SK-N-SH (cell line): ENCODE results near the gene TBPL1. TPM values are rescaled to one million over a fixed set of nuclear protein-coding genes. Genes with fewer than 3 reads are reported as not detected.

Experiments used
- CTCF ChIA-PET: fragments of 300-600, 350-600 bp; formaldehyde crosslinking; extraction: SDS; loops from one replicate; lab custom pipeline; 2021; lab: Yijun Ruan, JAX
- POLR2A ChIA-PET: fragments of 350-600 bp; sonication (Branson Sonifier 250); formaldehyde crosslinking; extraction: SDS; loops from one replicate; lab custom pipeline; 2020; ENCODE audit warnings: antibody characterized with exemption, inconsistent platforms; lab: Yijun Ruan, JAX
- DNase-seq: peaks from one replicate; pipeline ENCODE4 v3.0.0; 2012
- H2AFZ ChIP-seq: fragments of 200-600 bp; sonication (generic); 2 replicates; pipeline ENCODE4 v1.8.1; 2016; ENCODE audit warnings: antibody characterized with exemption, mild to moderate bottlenecking, low read depth
- H3F3A ChIP-seq: fragments of 200-600 bp; sonication (generic); replicated peaks from 2 replicates; pipeline ENCODE3; 2016; ENCODE audit warnings: antibody characterized with exemption, mild to moderate bottlenecking; ENCODE audit not compliant: insufficient read depth
- H3K27ac ChIP-seq, 2 experiments: fragments of 200-500 bp in 1 of 2; fragments of 200-600 bp in 1 of 2; sonication (Bioruptor generic) in 1 of 2; sonication (generic), shearing (Covaris generic) in 1 of 2; 2 replicates each; pipeline versions ENCODE4 v1.5.1 to v1.6.1; 2014 to 2016; ENCODE audit warnings: low read depth in 2 of 2, inconsistent platforms in 1 of 2, low read length in 1 of 2, mild to moderate bottlenecking in 1 of 2, mixed read lengths in 1 of 2
- H3K27me3 ChIP-seq: fragments of 200-600 bp; sonication (generic), shearing (Covaris generic); 2 replicates; pipeline ENCODE4 v1.6.1; 2016; ENCODE audit warnings: mixed run types; ENCODE audit not compliant: insufficient read depth
- H3K36me3 ChIP-seq, 2 experiments: fragments of 200-500 bp in 1 of 2; fragments of 200-600 bp in 1 of 2; sonication (Bioruptor generic) in 1 of 2; sonication (generic) in 1 of 2; replicated peaks in 1 of 2; 2 replicates each; pipeline versions ENCODE3 to v1.5.1; 2014 to 2016; ENCODE audit warnings: low read length in 1 of 2, mild to moderate bottlenecking in 1 of 2; ENCODE audit not compliant: insufficient read depth in 2 of 2, control insufficient read depth in 1 of 2
- H3K4me1 ChIP-seq, 2 experiments: fragments of 200-500 bp in 1 of 2; fragments of 200-600 bp in 1 of 2; sonication (Bioruptor generic) in 1 of 2; sonication (generic), shearing (Covaris generic) in 1 of 2; 2 replicates each; pipeline versions ENCODE4 v1.5.1 to v1.6.1; 2014 to 2016; ENCODE audit warnings: low read depth in 1 of 2, low read length in 1 of 2, mixed run types in 1 of 2; ENCODE audit not compliant: insufficient read depth in 2 of 2, control insufficient read depth in 1 of 2
- H3K4me2 ChIP-seq: fragments of 200-600 bp; sonication (generic), shearing (Covaris generic); 2 replicates; pipeline ENCODE4 v1.6.1; 2017; ENCODE audit warnings: mixed run types
- H3K4me3 ChIP-seq, 2 experiments: fragments of 200-500 bp in 1 of 2; fragments of 200-600 bp in 1 of 2; sonication (Bioruptor generic) in 1 of 2; sonication (generic), shearing (Covaris generic) in 1 of 2; 2 replicates each; pipeline versions ENCODE4 v1.5.1 to v1.8.1; 2014 to 2016; ENCODE audit warnings: low read depth in 2 of 2, inconsistent platforms in 1 of 2, low read length in 1 of 2, mild to moderate bottlenecking in 1 of 2, mixed read lengths in 1 of 2, moderate library complexity in 1 of 2
- H3K79me2 ChIP-seq: fragments of 200-600 bp; sonication (generic); 2 replicates; pipeline ENCODE4 v1.8.1; 2017; ENCODE audit warnings: mild to moderate bottlenecking; ENCODE audit not compliant: insufficient read depth
- H3K9ac ChIP-seq: fragments of 200-600 bp; sonication (generic); 2 replicates; pipeline ENCODE4 v1.6.1; 2017; ENCODE audit warnings: mixed run types
- H3K9me2 ChIP-seq: fragments of 200-600 bp; sonication (generic); 2 replicates; pipeline ENCODE4 v1.6.1; 2017; ENCODE audit warnings: mixed run types
- H3K9me3 ChIP-seq: fragments of 200-600 bp; sonication (generic); 2 replicates; pipeline ENCODE4 v1.6.1; 2017; ENCODE audit warnings: mixed run types, mild to moderate bottlenecking, moderate library complexity
- H4K20me1 ChIP-seq: fragments of 200-600 bp; sonication (generic); 2 replicates; pipeline ENCODE4 v1.6.1; 2017; ENCODE audit warnings: mild to moderate bottlenecking, mixed run types; ENCODE audit not compliant: insufficient read depth
- ELF1 ChIP-seq: IDR thresholded peaks from 2 replicates; pipeline ENCODE4 v1.4.0; 2012
- EP300 ChIP-seq, 2 experiments: IDR thresholded peaks; 2 replicates each; pipeline versions ENCODE4 v1.4.0 to v1.6.1; 2012; ENCODE audit warnings: borderline replicate concordance in 1 of 2, low read depth in 1 of 2, low read length in 1 of 2
- EZH2phosphoT487 ChIP-seq: fragments of 200-600 bp; sonication (generic); IDR thresholded peaks from 2 replicates; pipeline ENCODE4 v1.6.1; 2017; ENCODE audit warnings: low read depth, mixed run types, mild to moderate bottlenecking, antibody characterized with exemption, moderate library complexity, borderline replicate concordance
- FOSL2 ChIP-seq: IDR thresholded peaks from 2 replicates; pipeline ENCODE4 v1.4.0; 2012; ENCODE audit warnings: low read depth, mild to moderate bottlenecking, moderate library complexity, borderline replicate concordance
- FOXM1 ChIP-seq: IDR thresholded peaks from 2 replicates; pipeline ENCODE4 v1.4.0; 2012; ENCODE audit warnings: low read depth, mild to moderate bottlenecking
- MAX ChIP-seq: IDR thresholded peaks from 2 replicates; pipeline ENCODE4 v1.4.0; 2012; ENCODE audit warnings: low read depth
- MXI1 ChIP-seq: IDR thresholded peaks from 2 replicates; pipeline ENCODE4 v1.6.1; 2012; ENCODE audit warnings: mild to moderate bottlenecking, low read depth, low read length, improper control_type of control experiment
- NFIC ChIP-seq: IDR thresholded peaks from 2 replicates; pipeline ENCODE4 v1.4.0; 2012; ENCODE audit warnings: borderline replicate concordance
- PBX3 ChIP-seq: IDR thresholded peaks from 2 replicates; pipeline ENCODE4; 2012
- RAD21 ChIP-seq: IDR thresholded peaks from 2 replicates; pipeline ENCODE4 v1.6.1; 2012; ENCODE audit warnings: mild to moderate bottlenecking, low read length
- REST ChIP-seq: IDR thresholded peaks from 2 replicates; pipeline ENCODE4 v1.6.1; 2012; ENCODE audit warnings: mild to moderate bottlenecking, low read depth, low read length, moderate library complexity
- SMC3 ChIP-seq: IDR thresholded peaks from 2 replicates; pipeline ENCODE4 v1.6.1; 2012; ENCODE audit warnings: low read depth, low read length, improper control_type of control experiment
- TAF1 ChIP-seq: IDR thresholded peaks from 2 replicates; pipeline ENCODE4 v1.6.1; 2012; ENCODE audit warnings: low read depth, mild to moderate bottlenecking, low read length, moderate library complexity, borderline replicate concordance
- TCF12 ChIP-seq: IDR thresholded peaks from 2 replicates; pipeline ENCODE4 v1.4.0; 2012
- TEAD4 ChIP-seq: IDR thresholded peaks from 2 replicates; pipeline ENCODE4 v1.4.0; 2012; ENCODE audit warnings: mild to moderate bottlenecking, borderline replicate concordance; ENCODE audit not compliant: insufficient read depth
- ZBTB33 ChIP-seq: IDR thresholded peaks from 2 replicates; pipeline ENCODE4 v1.4.0; 2012; ENCODE audit warnings: low read depth, borderline replicate concordance
- WGBS: methylation state at CpG from one replicate; pipeline ENCODE4 v1.1.6; 2017; ENCODE audit warnings: low lambda C conversion rate; 5-methylcytosine and 5-hydroxymethylcytosine counted together
- polyA plus RNA-seq, 3 experiments: library from polyadenylated mRNA; depleted of rRNA; stranded (reverse); fragments of >200 nt; gene quantifications; 2 replicates each; pipeline ENCODE4 v1.2.3, GENCODE V29; 2012

Gene TBPL1
- polyA plus RNA-seq, 1 of the 3 experiments (the other 2 are of a cell fraction), result 16.3 TPM

GRCh38 chr6:133957780-133958242 is 4.8 kb downstream of the TBPL1 start (continued):
- no peak for TF ChIP-seq ZBTB33

GRCh38 chr6:133958791-133959190 is 5.8 kb downstream of the TBPL1 start:
- DNase-seq, result no peak
- no peaks in the 10 kb centered on the region for H3K36me3 ChIP-seq
- no peak overlapping the region for H3K4me3 ChIP-seq
- peaks cover 70% of the 10 kb centered on the region for H4K20me1 ChIP-seq
- H3K9ac ChIP-seq, result no peak overlapping the region
- H3K79me2 ChIP-seq, result peaks cover 100% of the 10 kb centered on the region
- H3K4me1 ChIP-seq, result peaks cover 13 to 21% of the 10 kb centered on the region in 2 experiments; a peak in 3 of 4 replicates
- CTCF ChIA-PET, result interaction anchor here (0.9 to 1.7 kb wide), 5 partner anchors 13 to 105 kb away, joined by 3 to 7 read pairs (median 5); no protein-coding TSS in a partner anchor
- POLR2A ChIA-PET, result no interaction called here
- no peaks in the 10 kb centered on the region for H3K9me3 ChIP-seq
- no peak overlapping the region for H2AFZ ChIP-seq
- TF ChIP-seq SMC3, result no peak
- no peak for TF ChIP-seq ELF1
- no peak for TF ChIP-seq TEAD4
- no peak for TF ChIP-seq PBX3
- TF ChIP-seq EP300 (IDR thresholded peaks at IDR 0.05; ENCODE audit: borderline replicate concordance in 1 of 2, low read depth in 1 of 2, low read length in 1 of 2), result no peak
- TF ChIP-seq REST, result no peak
- no peak for TF ChIP-seq TCF12
- no peak for TF ChIP-seq TAF1
- TF ChIP-seq EZH2phosphoT487, result no peak
- TF ChIP-seq NFIC, result no peak
- TF ChIP-seq ZBTB33, result no peak
- no peak for TF ChIP-seq MAX
- TF ChIP-seq FOSL2, result no peak
- no peak for TF ChIP-seq FOXM1
- TF ChIP-seq MXI1, result no peak
- TF ChIP-seq RAD21, result no peak
- H3F3A ChIP-seq, result peaks cover 7% of the 10 kb centered on the region
- no peaks in the 10 kb centered on the region for H3K27me3 ChIP-seq
- WGBS, result 100% methylated on average over 3 of the region's 3 CpGs
- H3K9me2 ChIP-seq, result no peaks in the 10 kb centered on the region
- H3K27ac ChIP-seq, result no peak overlapping the region
- no peak overlapping the region for H3K4me2 ChIP-seq
